HL-60 (cell line): ENCODE data around the gene CHST2.

Source experiments
- DNase-seq, 2 experiments: peaks; one replicate each; pipeline ENCODE4 v3.0.0-alpha.2; 2010 to 2020; ENCODE audit warnings: low read depth in 1 of 2, low spot score in 1 of 2
- H3K27ac ChIP-seq: fragments of 250-450 bp; sonication (Bioruptor Pico); replicated peaks from 2 replicates; pipeline ENCODE4 v1.5.1; 2020; ENCODE audit warnings: mild to moderate bottlenecking, moderate library complexity
- H3K27me3 ChIP-seq: fragments of 250-450 bp; sonication (Bioruptor Pico); 2 replicates; pipeline ENCODE4 v1.5.1; 2021; ENCODE audit warnings: mild to moderate bottlenecking, moderate library complexity; ENCODE audit not compliant: insufficient read depth, poor library complexity, severe bottlenecking
- H3K4me3 ChIP-seq: replicated peaks from 2 replicates; pipeline ENCODE4 v1.5.1; 2011; ENCODE audit warnings: mild to moderate bottlenecking, control low read depth, low read length; ENCODE audit not compliant: insufficient read depth
- CTCF ChIP-seq: IDR thresholded peaks from one replicate; pipeline ENCODE4 v1.5.1; 2011; ENCODE audit warnings: low read length, control low read depth, inconsistent platforms; ENCODE audit not compliant: insufficient read depth
- GABPA ChIP-seq: IDR thresholded peaks from 2 replicates; pipeline ENCODE4 v1.6.1; 2012; ENCODE audit warnings: low read depth
- POLR2AphosphoS5 ChIP-seq: IDR thresholded peaks from 2 replicates; pipeline ENCODE4 v1.6.1; 2012; ENCODE audit warnings: low read depth
- REST ChIP-seq: IDR thresholded peaks from 2 replicates; pipeline ENCODE4 v1.6.1; 2012; ENCODE audit warnings: low read depth; ENCODE audit not compliant: insufficient replicate concordance
- SPI1 ChIP-seq: IDR thresholded peaks from 2 replicates; pipeline ENCODE4 v1.6.1; 2012; ENCODE audit warnings: low read depth, mild to moderate bottlenecking, borderline replicate concordance

Gene CHST2

GRCh38 chr3:143103652-143104051 lies 15.9 kb upstream of the CHST2 start:
- TF ChIP-seq CTCF, result no peak
- TF ChIP-seq POLR2AphosphoS5, result no peak
- TF ChIP-seq REST, result no peak
- TF ChIP-seq SPI1, result no peak
- no peak for TF ChIP-seq GABPA
- H3K27ac ChIP-seq, result no peak overlapping the region
- DNase-seq, result no peak
- H3K27me3 ChIP-seq, result peaks cover 2% of the 10 kb centered on the region
- no peak overlapping the region for H3K4me3 ChIP-seq

- TF ChIP-seq GABPA (no peak), SPI1 (no peak), CTCF (no peak), POLR2AphosphoS5 (no peak), REST (no peak)
- Histone ChIP-seq H3K27me3 (peaks cover 2% of the 10 kb centered on the region), H3K27ac (no peak overlapping the region), H3K4me3 (no peak overlapping the region)
- no peak for DNase-seq
These were observed 14.4 kb upstream of the CHST2 start for GRCh38 chr3:143105170-143105569.

- Histone ChIP-seq H3K27me3 (peaks cover 3% of the 10 kb centered on the region), H3K4me3 (no peak overlapping the region), H3K27ac (no peak overlapping the region)
- no peak for DNase-seq
- TF ChIP-seq CTCF (no peak), POLR2AphosphoS5 (no peak)
These were observed 9.7 kb upstream of the CHST2 start for GRCh38 chr3:143109861-143110260.

GRCh38 chr3:143110371-143110770 lies 9.2 kb upstream of the CHST2 start:
- peaks cover 8% of the 10 kb centered on the region for H3K27me3 ChIP-seq
- TF ChIP-seq POLR2AphosphoS5, result no peak
- no peak for TF ChIP-seq GABPA
- TF ChIP-seq SPI1, result no peak
- TF ChIP-seq CTCF, result no peak
- no peak for TF ChIP-seq REST
- no peak for DNase-seq
- no peak overlapping the region for H3K27ac ChIP-seq
- no peak overlapping the region for H3K4me3 ChIP-seq
